NCI-H82 (cell line): ENCODE measurements around the gene GJC2.

Experiments
- DNase-seq: peaks from one replicate; lab custom pipeline; 2025; lab: John Stamatoyannopoulos, UW

Gene GJC2

GRCh38 chr1:228158151-228159007 is 8.6 kb downstream of the GJC2 start:
- DNase-seq: no peak

- no peak for DNase-seq
Observed at GRCh38 chr1:228159008-228159665, 9.4 kb downstream of the GJC2 start.

- no peak for DNase-seq
Observed at GRCh38 chr1:228160201-228160761, 10.6 kb downstream of the GJC2 start.

- DNase-seq: peak; percentile 98
Observed at GRCh38 chr1:228161362-228161761, 11.6 kb downstream of the GJC2 start.

GRCh38 chr1:228161866-228162265 is 12.1 kb downstream of the GJC2 start:
- DNase-seq: peak; percentile 99

- DNase-seq: peak; percentile 78
Observed at GRCh38 chr1:228162286-228163006, 12.7 kb downstream of the GJC2 start.

GRCh38 chr1:228163007-228163753 is 13.4 kb downstream of the GJC2 start:
- DNase-seq: no peak

GRCh38 chr1:228163776-228164519 is 14.2 kb downstream of the GJC2 start:
- no peak for DNase-seq

- DNase-seq: peak; percentile 45
Observed at GRCh38 chr1:228164561-228165371, 15.0 kb downstream of the GJC2 start.

GRCh38 chr1:228165372-228166169 is 15.8 kb downstream of the GJC2 start, which contains the start of gene IBA57:
Gene IBA57, plus strand, starts transcription at chr1:228165804. Its CDS starts 13 bp downstream, at chr1:228165817.
- peak; percentile 99 for DNase-seq

GRCh38 chr1:228166170-228166936 is 16.6 kb downstream of the GJC2 start:
- DNase-seq: peak; percentile 80

- no peak for DNase-seq
Observed at GRCh38 chr1:228168563-228169270, 19.0 kb downstream of the GJC2 start.

- DNase-seq: no peak
Observed at GRCh38 chr1:228169345-228169744, 19.6 kb downstream of the GJC2 start.

- DNase-seq: no peak
Observed at GRCh38 chr1:228170666-228171065, 20.9 kb downstream of the GJC2 start.

- no peak for DNase-seq
Observed at GRCh38 chr1:228171221-228171891, 21.6 kb downstream of the GJC2 start.

GRCh38 chr1:228172591-228173527 is 23.1 kb downstream of the GJC2 start:
- no peak for DNase-seq
